ENCODE measurements around the gene SLC39A11.

Gene SLC39A11

DNA sequence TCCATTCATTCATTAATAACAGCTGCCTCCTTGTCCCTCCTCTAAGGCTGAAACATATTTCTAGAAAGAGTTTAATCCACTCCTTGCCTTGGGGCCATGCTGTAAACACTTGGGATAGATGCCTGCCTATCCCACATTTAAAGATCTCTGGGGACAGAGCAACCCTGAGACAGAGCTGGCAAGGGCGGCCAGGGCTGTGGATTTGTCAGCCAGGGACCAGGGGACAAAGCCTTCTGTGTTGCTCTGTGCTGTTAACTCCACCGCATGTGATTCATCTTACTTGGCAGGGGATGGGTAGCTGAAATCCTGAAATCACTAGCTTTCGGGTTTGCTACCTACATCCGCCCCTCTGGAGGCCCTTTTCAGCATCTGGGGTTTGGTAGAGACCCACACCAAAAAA, 392.9 kb downstream of the SLC39A11 start:
- no peak for DNase-seq (ENCODE audit: low spot score)
- TF ChIP-seq, protein P1, sequence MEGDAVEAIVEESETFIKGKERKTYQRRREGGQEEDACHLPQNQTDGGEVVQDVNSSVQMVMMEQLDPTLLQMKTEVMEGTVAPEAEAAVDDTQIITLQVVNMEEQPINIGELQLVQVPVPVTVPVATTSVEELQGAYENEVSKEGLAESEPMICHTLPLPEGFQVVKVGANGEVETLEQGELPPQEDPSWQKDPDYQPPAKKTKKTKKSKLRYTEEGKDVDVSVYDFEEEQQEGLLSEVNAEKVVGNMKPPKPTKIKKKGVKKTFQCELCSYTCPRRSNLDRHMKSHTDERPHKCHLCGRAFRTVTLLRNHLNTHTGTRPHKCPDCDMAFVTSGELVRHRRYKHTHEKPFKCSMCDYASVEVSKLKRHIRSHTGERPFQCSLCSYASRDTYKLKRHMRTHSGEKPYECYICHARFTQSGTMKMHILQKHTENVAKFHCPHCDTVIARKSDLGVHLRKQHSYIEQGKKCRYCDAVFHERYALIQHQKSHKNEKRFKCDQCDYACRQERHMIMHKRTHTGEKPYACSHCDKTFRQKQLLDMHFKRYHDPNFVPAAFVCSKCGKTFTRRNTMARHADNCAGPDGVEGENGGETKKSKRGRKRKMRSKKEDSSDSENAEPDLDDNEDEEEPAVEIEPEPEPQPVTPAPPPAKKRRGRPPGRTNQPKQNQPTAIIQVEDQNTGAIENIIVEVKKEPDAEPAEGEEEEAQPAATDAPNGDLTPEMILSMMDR (IDR thresholded peaks at IDR 0.05; ENCODE audit: extremely low read depth, insufficient read depth, missing control alignments), result no peak
- in situ Hi-C loops (cut with MboI; ENCODE audit: low pct_unique_long_range_greater_than_20kb, low sequenced_read_pairs, unreplicated experiment), result no loop called here

DNA sequence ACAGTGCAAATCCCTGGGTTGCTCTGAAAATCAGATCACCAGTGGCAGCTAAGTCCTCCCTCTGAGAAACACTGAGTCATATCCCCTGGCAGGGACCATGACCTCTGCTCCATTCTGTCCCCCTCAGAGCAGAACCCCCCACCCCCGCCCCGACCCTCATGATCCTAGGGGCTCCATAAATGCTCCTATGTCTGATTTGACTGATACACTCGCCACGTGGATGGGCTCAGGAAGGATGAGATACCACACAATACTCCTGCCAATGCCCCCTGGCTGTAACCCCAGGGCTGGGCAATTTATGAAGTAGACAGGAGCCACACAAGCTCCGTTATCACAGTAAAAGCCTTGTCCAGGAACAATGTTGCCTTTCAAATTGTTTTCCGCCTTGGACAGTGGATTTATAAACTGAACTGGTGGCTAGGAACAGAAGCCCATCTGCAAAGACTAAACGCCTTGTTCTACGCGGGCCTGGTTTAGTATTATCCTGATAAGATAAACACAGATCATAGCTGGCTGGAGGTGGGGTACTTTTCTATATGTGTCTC, 394.8 kb downstream of the SLC39A11 start:
- no peak for DNase-seq (ENCODE audit: low spot score)
- TF ChIP-seq, protein P1 (IDR thresholded peaks at IDR 0.05; ENCODE audit: extremely low read depth, insufficient read depth, missing control alignments), result no peak
- in situ Hi-C loops (cut with MboI; ENCODE audit: low pct_unique_long_range_greater_than_20kb, low sequenced_read_pairs, unreplicated experiment), result no loop called here

DNA sequence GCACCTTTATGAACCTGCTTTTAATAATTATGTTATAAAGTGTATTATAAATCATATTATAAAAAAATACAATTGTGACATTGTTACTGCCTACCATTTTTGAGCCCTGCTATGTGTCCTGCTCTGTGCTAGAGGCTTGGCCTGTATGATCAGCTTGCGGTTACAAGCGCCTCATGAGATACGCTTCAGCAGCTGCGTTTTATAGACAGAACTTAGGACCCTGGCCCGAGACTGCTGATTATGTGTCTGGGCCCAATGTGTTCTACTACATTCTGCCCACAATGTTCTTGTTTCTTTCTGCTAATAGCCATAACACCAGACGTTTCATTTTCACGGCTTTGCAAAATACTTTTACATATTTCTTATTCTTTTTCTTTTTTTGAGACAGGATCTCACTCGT, 395.8 kb downstream of the SLC39A11 start:
- TF ChIP-seq, protein P1 (IDR thresholded peaks at IDR 0.05; ENCODE audit: extremely low read depth, insufficient read depth, missing control alignments), result no peak
- in situ Hi-C loops (cut with MboI; ENCODE audit: low pct_unique_long_range_greater_than_20kb, low sequenced_read_pairs, unreplicated experiment), result no loop called here
- DNase-seq (ENCODE audit: low spot score), result no peak

DNA sequence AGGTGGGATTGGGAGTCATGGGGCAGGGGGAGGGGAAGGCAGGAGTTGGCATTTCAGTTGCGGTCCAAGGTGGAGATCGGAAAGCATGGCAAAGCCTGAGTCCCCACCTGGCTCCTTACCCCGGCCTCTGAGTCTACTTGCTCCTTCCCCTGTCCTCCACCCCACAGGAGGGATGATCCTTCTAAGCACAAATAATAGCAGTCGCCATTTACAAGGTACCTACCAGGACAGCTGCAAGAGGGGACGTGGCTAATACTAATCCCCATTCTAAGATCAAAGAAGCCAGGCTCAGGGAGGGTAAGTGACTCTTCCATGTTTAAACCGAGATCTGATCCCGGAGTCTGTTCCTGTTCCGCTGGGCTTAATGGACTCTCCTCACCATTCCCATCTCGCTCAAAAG, 396.3 kb downstream of the SLC39A11 start:
- DNase-seq (ENCODE audit: low spot score), result no peak
- TF ChIP-seq, protein P1 (IDR thresholded peaks at IDR 0.05; ENCODE audit: extremely low read depth, insufficient read depth, missing control alignments), result no peak
- in situ Hi-C loops (cut with MboI; ENCODE audit: low pct_unique_long_range_greater_than_20kb, low sequenced_read_pairs, unreplicated experiment), result no loop called here

DNA sequence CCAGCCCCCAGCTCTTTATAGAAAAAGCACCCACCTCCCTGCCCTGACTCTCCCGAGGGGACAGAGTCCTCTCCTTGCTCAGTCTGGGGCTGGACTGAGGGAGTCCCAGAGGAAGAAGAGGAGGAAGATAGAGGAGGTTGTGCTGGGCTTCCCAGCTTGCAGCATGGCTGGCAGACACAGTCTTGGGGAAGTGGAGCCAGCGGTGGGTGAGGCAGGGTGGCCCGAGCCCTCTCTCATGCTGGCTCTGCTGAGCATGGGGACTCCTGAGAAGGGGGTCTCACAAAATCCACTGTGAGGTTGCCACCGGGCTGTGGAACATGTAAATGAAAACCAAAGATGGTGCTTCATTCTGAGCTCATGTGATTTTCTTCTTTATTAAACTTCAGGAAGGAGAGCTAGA, 398.5 kb downstream of the SLC39A11 start:
- TF ChIP-seq, protein P1 (IDR thresholded peaks at IDR 0.05; ENCODE audit: extremely low read depth, insufficient read depth, missing control alignments), result no peak
- in situ Hi-C loops (cut with MboI; ENCODE audit: low pct_unique_long_range_greater_than_20kb, low sequenced_read_pairs, unreplicated experiment), result no loop called here
- no peak for DNase-seq (ENCODE audit: low spot score)

DNA sequence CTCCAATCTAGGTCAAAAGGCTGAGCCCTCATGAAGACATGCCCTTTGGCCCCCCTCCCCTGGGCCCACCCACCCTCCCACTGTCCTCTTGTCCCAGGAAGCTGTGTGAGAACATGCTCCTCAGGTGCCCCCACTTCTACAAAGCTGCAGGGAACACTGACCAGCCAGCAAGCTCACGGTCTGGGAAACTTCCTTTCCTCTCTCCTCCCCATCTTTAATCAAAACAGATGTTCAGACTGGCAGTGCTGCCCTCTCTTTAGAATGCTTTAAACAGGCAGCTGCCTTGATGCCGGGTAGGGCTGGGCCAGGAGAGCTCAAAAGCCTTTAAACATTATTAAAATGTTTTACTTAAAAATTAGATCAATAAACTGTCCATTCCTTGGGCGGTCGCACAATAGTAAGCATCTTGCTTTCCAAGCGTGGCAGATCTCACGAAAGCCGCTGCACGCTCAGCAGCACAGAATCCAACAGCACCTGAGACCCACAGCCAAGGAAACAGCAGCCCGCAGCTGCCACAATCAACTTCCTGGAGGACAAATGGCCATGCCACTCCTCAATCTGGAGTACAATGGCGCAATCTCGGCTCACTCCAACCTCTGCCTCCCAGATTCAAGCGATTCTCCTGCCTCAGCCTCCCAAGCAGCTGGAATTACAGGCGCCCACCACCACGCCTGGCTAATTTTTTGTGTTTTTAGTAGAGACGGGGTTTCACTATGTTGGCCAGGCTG, 399.2 kb downstream of the SLC39A11 start:
- TF ChIP-seq, protein P1 (IDR thresholded peaks at IDR 0.05; ENCODE audit: extremely low read depth, insufficient read depth, missing control alignments), result no peak
- DNase-seq (ENCODE audit: low spot score), result no peak
- in situ Hi-C loops (cut with MboI; ENCODE audit: low pct_unique_long_range_greater_than_20kb, low sequenced_read_pairs, unreplicated experiment), result no loop called here
